Upper lobe of left lung (tissue), 6 donors: ENCODE data around the gene TJP2. TPM values are rescaled to one million over a fixed set of nuclear protein-coding genes. Genes with fewer than 3 reads are reported as not detected.

ENCODE experiments used
- ATAC-seq, 2 donors: fragments of 200-7000 bp; cut with Tn5 transposase; one replicate each; pipeline ENCODE4 v1.9.1; 2022; ENCODE audit warnings: mild to moderate bottlenecking in 2 of 2, moderate library complexity in 2 of 2; ENCODE audit not compliant: low FRiP score in 2 of 2
- DNase-seq, 2 donors: peaks; one replicate each; pipeline ENCODE4 v3.0.0-alpha.2; 2019 to 2020
- H3K27ac ChIP-seq, 4 donors: fragments of 200-600 bp; sonication (generic); one replicate each; pipeline ENCODE4 v1.5.1; 2016 to 2019
- H3K27me3 ChIP-seq, 4 donors: fragments of 200-600 bp; sonication (generic); one replicate each; pipeline ENCODE4 v1.5.1; 2017 to 2019
- H3K36me3 ChIP-seq, 4 donors: fragments of 200-600 bp; sonication (generic); one replicate each; pipeline ENCODE4 v1.5.1; 2016 to 2019
- H3K4me1 ChIP-seq, 4 donors: fragments of 200-600 bp; sonication (generic); one replicate each; pipeline ENCODE4 v1.5.1; 2018 to 2019
- H3K4me3 ChIP-seq, 4 donors: fragments of 200-600 bp; sonication (generic); one replicate each; pipeline ENCODE4 v1.5.1; 2017 to 2019; ENCODE audit warnings: mild to moderate bottlenecking in 2 of 4, moderate library complexity in 1 of 4
- H3K9me3 ChIP-seq, 4 donors: fragments of 200-600 bp; sonication (generic); one replicate each; pipeline ENCODE4 v1.5.1; 2018 to 2019
- CTCF ChIP-seq, 6 experiments: fragments of 450-650 bp in 4 of 6; fragments of 200-600 bp in 2 of 6; sonication (generic) in 2 of 6; IDR thresholded peaks; one replicate each; pipeline ENCODE4 v1.5.1; 2016 to 2019; ENCODE audit warnings: antibody characterized with exemption in 6 of 6
- EP300 ChIP-seq, 4 donors: sonication (generic); formaldehyde crosslinking; IDR thresholded peaks; one replicate each; pipeline ENCODE4 v1.5.1; 2017; ENCODE audit warnings: antibody characterized with exemption in 4 of 4, control low read depth in 2 of 4
- POLR2A ChIP-seq, 4 donors: fragments of 450-650 bp; IDR thresholded peaks; one replicate each; pipeline ENCODE4 v1.5.1; 2016 to 2017; ENCODE audit warnings: antibody characterized with exemption in 4 of 4, mild to moderate bottlenecking in 2 of 4
- POLR2AphosphoS5 ChIP-seq, 2 donors: sonication (generic); formaldehyde crosslinking; IDR thresholded peaks; one replicate each; pipeline ENCODE4 v1.5.1; 2017; ENCODE audit warnings: antibody characterized with exemption in 2 of 2
- WGBS, 2 donors: methylation state at CpG; one replicate each; pipeline ENCODE4 v1.1.5; 2017 to 2018; 5-methylcytosine and 5-hydroxymethylcytosine counted together
- total RNA-seq, 6 donors: library from RNA; depleted of rRNA in 4 of 6; stranded (reverse); fragments of >200 nt in 4 of 6; gene quantifications; one replicate each; pipeline versions ENCODE4 v1.1.0 to v1.2.1, GENCODE V29; 2016 to 2021
- donor health status: DM: no; HTN: no; CAD: no; lungs with moderate emphysema.
- donor health status: DM: no; HTN: yes; CAD: no; lungs with severe emphysema.

TJP2 gene
- total RNA-seq, 6 donors from 2014 or later, result 98.3 to 270 (median 185) TPM

- H3K9me3 ChIP-seq, result no peaks in the 10 kb centered on the region
- no peaks in the 10 kb centered on the region for H3K36me3 ChIP-seq
- no peaks in the 10 kb centered on the region for H3K27me3 ChIP-seq
- TF ChIP-seq CTCF (IDR thresholded peaks at IDR 0.05), result no peak
- no peak for TF ChIP-seq EP300 (IDR thresholded peaks at IDR 0.05)
- no peak for TF ChIP-seq POLR2A (IDR thresholded peaks at IDR 0.05)
- TF ChIP-seq POLR2AphosphoS5 (IDR thresholded peaks at IDR 0.05), result no peak
- no peak overlapping the region for H3K4me3 ChIP-seq
- no peak for ATAC-seq
- no peak for DNase-seq
- H3K4me1 ChIP-seq, result peaks cover 36 to 59% (median 51%) of the 10 kb centered on the region in 4 donors
- H3K27ac ChIP-seq, result peak overlapping the region in 3 of 4 donors; percentile 42 to 69 (median 67)
- WGBS, 2 donors, result 56 to 57% methylated on average over 3 of the region's 3 CpGs
Measured at GRCh38 chr9:69192214-69192613, 18.1 kb downstream of the TJP2 start.

DNA sequence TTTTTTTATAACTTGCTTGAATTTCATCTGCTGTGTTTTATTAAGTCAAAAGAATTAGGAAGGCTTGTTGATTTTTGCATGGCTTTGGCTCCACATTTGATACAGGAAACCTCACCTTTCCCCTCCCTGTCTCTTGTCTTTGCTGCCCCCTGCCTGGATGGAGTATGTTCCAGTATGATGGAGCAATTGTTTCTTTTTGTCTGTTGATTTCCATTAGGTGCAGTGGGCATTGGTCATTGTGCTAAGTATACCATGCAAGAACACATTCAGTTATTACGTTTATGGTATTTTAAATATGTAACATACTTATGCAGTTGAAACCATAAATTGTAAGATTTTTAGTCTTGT lies 19.6 kb downstream of the TJP2 start:
- no peak for ATAC-seq
- Histone ChIP-seq H3K36me3 (no peaks in the 10 kb centered on the region), H3K4me3 (no peak overlapping the region), H3K4me1 (peaks cover 30 to 53% (median 46%) of the 10 kb centered on the region in 4 donors), H3K9me3 (no peaks in the 10 kb centered on the region), H3K27me3 (no peaks in the 10 kb centered on the region), H3K27ac (no peak overlapping the region)
- 62 to 71% methylated on average over 1 of the region's 1 CpG for WGBS, 2 donors
- DNase-seq, result no peak
- TF ChIP-seq POLR2AphosphoS5 (IDR thresholded peaks at IDR 0.05), result no peak
- no peak for TF ChIP-seq POLR2A (IDR thresholded peaks at IDR 0.05)
- no peak for TF ChIP-seq CTCF (IDR thresholded peaks at IDR 0.05)
- no peak for TF ChIP-seq EP300 (IDR thresholded peaks at IDR 0.05)

DNA sequence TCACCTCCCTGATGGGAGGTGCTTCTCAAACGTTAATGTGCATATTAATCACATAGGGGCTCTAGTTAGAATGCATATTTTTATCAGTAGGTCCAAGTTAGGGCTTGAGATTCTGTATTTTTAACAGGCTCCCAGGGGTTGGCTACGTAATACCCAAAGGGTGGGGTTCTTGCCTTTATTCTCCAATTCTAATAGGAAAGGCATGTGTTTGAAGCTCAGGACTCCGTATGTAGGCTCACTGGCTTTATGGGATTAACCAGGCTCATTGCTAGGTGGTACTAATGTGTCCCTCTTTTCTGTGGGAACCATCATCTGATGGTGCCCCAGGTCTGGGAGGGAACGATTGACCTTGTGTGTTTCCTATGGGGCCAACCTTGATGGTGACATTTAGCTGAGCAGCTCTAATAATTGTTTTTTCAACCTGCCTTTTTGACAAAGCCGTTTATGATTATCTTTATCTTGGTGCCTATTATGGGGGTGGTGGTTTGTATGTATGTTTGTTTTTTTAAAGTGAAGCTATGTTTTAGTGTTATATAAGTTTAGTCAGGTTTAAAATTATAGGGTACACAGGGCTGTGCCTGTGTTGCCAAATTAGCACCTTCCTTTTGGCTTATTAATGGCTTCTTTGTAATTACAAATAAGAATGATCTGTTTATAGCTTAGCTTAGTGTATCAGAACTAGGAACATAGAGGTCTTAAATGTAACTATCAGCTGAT lies 20.8 kb downstream of the TJP2 start:
- no peaks in the 10 kb centered on the region for H3K27me3 ChIP-seq
- H3K36me3 ChIP-seq, result no peaks in the 10 kb centered on the region
- DNase-seq (no peak), ATAC-seq (no peak)
- no peak for TF ChIP-seq EP300 (IDR thresholded peaks at IDR 0.05)
- no peak for TF ChIP-seq POLR2A (IDR thresholded peaks at IDR 0.05)
- TF ChIP-seq POLR2AphosphoS5 (IDR thresholded peaks at IDR 0.05), result no peak
- no peak for TF ChIP-seq CTCF (IDR thresholded peaks at IDR 0.05)
- H3K4me3 ChIP-seq, result no peak overlapping the region
- no peak overlapping the region for H3K27ac ChIP-seq
- WGBS, 2 donors, result 77% methylated on average over 5 of the region's 5 CpGs
- peaks cover 38 to 55% (median 52%) of the 10 kb centered on the region in 4 donors for H3K4me1 ChIP-seq
- no peaks in the 10 kb centered on the region for H3K9me3 ChIP-seq

DNA sequence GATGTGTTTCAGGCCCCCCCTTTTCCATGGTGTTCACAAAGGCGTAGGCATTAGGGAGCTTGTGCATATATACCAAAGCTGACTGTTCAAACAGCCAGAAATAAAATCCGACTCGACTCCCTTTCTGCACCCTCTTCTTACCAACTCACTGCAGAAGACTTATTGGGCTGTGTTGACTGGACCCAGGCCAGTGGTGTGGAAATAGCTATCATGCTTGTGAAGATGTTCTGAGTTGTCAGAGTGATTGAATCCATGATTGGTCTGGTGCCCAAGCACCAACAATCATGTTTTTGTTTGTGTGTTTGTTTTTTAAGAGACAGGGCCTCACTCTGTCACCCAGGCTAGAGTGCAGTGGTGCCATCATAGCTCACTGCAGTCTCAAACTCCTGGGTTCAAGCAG lies 21.6 kb downstream of the TJP2 start:
- DNase-seq, result no peak
- no peak for ATAC-seq
- no peaks in the 10 kb centered on the region for H3K36me3 ChIP-seq
- peaks cover 41 to 52% (median 48%) of the 10 kb centered on the region in 4 donors for H3K4me1 ChIP-seq
- TF ChIP-seq EP300 (IDR thresholded peaks at IDR 0.05), result no peak
- TF ChIP-seq POLR2AphosphoS5 (IDR thresholded peaks at IDR 0.05), result no peak
- TF ChIP-seq POLR2A (IDR thresholded peaks at IDR 0.05), result no peak
- no peak for TF ChIP-seq CTCF (IDR thresholded peaks at IDR 0.05)
- H3K27ac ChIP-seq, result no peak overlapping the region
- no peak overlapping the region for H3K4me3 ChIP-seq
- 58 to 65% methylated on average over 3 of the region's 3 CpGs for WGBS, 2 donors
- no peaks in the 10 kb centered on the region for H3K27me3 ChIP-seq
- H3K9me3 ChIP-seq, result no peaks in the 10 kb centered on the region

DNA sequence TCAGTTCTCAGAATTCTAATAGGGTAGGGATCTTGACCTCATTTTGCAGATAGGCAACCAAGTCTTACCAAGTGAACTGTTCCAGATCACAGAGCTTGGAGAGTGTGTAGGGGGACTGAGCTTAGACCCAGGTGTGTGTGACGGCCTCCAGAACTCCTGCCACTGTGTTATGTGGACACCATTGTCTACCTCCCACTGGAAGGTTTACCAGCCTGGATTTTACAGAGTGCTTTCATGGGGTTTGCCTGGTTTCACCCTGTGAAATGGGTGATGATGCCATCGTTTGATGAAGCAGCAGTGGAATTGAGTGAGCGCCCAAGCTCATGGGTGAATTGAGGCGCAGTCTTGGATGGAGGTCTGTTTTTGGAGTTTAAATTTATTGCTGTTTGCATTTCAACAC lies 23.6 kb downstream of the TJP2 start:
- TF ChIP-seq CTCF (IDR thresholded peaks at IDR 0.05), result no peak
- TF ChIP-seq POLR2AphosphoS5 (IDR thresholded peaks at IDR 0.05), result no peak
- TF ChIP-seq EP300 (IDR thresholded peaks at IDR 0.05), result no peak
- no peak for TF ChIP-seq POLR2A (IDR thresholded peaks at IDR 0.05)
- Histone ChIP-seq H3K36me3 (peaks cover 0 to 5% (median 0%) of the 10 kb centered on the region in 4 donors), H3K4me1 (peaks cover 26 to 34% (median 31%) of the 10 kb centered on the region in 4 donors), H3K27ac (no peak overlapping the region), H3K9me3 (no peaks in the 10 kb centered on the region), H3K4me3 (no peak overlapping the region), H3K27me3 (no peaks in the 10 kb centered on the region)
- WGBS, 2 donors, result 94 to 100% methylated on average over 3 to 4 of the region's 4 CpGs
- DNase-seq, result no peak
- no peak for ATAC-seq
